CD4-positive, alpha-beta T cell treated with Interferon gamma for 1 hour (primary cell): ENCODE measurements around the gene DTX4.

ENCODE experiments used
- DNase-seq: peaks from one replicate; pipeline ENCODE4 v3.0.0-alpha.2; 2020

The DTX4 gene

DNA sequence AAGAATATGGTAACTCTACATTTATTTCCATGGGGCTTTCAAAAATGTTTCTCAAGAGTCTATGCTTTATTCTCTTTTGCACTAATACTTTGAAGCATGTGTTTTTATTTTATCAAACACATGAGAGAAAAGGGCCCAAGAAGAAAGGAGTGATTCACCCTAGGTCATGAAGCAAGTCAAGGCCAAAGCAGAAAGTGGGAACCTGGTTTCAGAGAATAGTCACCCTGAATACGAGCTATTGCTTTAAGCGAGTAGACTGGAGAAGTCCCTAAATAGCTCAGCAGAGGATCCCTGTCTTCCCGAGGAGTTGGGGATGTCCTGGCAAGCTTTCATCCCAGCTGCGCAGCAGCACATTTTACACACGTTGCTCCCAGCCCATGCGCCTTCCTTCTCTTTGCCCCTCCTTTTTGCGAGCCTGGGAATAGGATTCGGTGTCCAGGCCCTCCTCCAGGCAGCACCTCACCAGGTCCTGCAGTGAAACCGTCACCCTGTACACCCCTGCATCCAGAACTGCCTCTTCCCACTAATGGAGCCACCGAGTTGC, 21.7 kb downstream of the DTX4 start:
- DNase-seq = no peak

DNA sequence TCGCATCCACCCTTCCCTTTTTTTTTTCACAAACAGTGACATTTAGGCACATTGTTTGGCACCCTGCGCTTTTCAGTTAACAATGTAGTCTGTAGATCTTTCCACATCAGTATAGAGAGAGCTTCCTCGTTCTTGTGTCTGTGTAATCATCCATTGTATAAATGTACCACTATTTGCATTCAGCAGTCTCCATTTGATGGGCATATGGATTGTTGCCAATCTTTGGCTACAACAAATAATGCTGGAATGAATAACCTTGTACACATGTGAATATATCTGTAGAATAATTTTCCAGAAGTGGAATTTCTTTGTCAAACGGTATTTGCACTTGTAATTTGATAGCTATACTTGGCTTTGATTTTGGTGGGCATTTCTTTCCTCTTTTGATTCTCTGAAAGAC, 23.7 kb downstream of the DTX4 start:
- no peak for DNase-seq

DNA sequence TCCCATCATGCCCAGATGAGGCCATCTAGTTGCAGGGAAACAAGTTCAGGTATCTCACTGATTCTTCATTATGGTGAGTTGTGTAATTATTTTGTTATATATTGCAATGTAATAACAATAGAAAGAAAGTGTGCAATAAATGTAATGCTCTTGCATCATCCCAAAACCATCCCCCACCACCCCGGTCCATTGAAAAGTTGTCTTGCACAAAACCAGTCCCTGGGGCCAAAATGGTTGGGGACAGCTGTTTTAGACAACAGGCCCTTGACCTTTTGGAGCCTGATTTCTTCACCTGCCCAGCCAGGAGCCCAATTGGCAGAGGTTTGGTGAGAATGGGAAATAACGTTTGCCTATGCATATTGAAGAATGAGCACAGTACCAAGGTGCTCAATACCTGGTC, 24.8 kb downstream of the DTX4 start:
- no peak for DNase-seq

DNA sequence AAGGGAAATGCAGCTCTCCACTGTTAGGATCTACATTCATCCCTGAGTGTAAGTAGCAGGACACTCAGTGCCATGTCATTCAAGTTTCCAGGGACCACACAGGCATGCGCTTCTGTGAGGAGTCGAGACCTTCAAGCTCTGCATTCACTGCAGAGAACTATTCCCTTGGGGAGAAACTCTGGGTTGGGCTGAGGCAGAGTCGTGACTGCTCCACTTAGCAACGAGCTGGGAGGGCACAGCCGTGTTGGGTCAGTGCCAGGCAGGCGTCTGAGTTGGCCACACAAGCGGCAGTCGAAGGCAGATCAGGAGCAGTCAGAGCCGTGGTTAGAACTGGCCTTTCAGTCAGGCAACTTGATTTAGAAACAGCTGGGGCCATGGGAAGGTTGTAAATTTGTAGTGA, 26.1 kb downstream of the DTX4 start:
- DNase-seq = no peak

DNA sequence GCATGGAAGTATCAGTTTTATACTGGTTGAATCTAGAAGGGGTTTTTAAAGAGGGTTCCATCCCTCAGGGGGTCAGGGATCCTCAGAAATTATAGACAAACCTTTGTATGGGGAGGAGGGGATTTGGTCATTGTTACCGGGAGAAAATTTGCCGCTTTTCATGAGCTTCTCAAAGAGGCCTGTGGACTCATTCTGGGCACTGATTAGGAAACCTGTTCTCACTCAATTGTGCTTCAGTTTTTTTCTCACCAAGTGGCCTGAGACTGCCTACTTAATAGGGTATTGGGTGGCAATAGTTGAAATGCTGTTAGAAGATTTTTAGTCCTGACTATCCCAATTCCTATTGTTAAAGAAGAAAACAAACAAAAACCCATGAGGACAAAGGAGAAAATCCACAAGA, 26.8 kb downstream of the DTX4 start:
- no peak for DNase-seq

DNA sequence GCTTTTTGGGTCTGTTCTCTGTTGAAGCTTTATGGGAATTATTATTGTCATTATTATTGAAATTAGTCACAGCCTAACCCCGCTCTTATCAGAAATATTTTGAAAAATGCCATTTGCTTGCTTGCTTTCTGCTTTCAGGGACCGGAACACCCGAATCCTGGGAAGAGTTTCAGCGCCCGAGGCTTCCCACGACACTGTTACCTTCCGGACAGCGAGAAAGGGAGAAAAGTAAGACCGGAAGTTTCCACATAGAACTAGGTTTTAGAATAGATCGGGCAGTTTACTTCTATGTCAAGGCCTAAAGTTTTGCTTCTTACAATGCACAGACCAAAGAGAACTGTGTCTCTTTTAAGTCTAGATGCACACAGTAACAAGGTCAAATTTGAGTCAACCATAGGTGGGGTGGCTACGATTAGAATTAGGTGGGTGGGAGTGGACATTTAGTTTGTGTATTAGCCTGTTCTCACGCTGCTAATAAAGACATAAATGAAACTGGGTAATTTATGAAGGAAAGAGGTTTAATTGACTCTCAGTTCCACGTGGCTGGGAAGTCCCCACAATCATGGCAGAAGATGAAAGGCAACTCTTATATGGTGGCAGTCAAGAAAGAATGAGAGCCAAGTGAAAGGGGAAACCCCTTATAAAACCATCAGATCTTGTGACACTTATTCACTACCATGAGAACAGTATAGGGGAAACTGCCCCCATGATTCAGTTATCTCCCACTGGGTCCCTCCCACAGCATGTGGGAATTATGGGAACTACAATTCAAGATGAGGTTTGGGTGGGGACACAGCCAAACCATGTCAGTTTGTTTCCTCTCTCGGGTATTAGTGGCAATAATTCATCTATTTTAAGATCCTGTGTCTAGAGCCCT, 27.9 kb downstream of the DTX4 start:
- DNase-seq = no peak

DNA sequence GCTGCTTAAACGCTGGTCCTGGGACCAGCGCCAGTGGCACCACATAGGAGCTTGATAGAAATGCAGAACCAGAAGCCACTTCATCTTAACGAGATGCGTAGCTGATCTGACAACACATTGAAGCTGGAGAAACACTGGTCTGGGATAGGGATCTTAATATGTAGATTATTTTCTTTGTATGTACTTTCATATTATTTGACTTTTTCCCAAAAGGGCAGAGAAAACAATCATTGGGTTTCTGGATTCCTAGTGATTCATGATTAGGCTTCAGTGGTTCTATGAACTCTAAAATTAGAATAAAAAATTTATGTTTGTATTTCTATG, 28.5 kb downstream of the DTX4 start:
- DNase-seq = no peak

DNA sequence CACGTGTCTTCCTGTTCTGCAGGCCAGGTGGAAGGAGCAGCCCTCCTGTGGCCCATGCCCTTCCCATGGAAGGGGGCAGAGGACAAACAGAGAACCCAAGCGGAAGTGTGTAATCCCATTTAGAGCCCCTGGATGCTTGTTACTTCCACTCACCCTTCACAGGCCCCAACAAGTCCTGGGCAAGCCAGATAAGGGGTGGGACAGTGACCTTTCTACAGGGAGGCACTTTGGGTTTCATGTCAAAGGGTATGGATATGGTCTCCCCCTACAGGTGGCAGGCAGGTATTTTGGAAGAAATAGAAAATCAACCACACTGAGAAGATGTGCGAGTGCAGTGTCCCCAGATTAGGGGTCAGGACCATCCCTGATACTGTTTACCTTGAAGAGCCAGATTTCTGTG, 29.4 kb downstream of the DTX4 start:
- no peak for DNase-seq

DNA sequence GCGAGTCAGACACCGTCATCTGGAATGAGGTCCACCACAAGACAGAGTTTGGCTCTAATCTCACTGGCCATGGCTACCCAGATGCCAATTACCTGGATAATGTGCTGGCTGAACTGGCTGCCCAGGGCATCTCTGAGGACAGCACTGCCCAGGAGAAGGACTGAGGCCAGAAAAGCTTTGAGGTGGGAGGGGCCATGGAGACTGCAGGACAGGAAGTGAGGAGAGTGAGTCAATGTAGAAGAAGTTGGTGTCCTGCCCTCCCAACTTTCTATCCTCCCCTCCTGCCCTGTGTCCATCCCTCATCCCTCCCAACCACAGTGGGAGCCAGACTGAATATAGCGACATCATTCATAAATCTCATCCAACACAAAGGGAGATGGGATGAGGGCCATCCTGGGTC, 32.8 kb downstream of the DTX4 start:
- DNase-seq = no peak

DNA sequence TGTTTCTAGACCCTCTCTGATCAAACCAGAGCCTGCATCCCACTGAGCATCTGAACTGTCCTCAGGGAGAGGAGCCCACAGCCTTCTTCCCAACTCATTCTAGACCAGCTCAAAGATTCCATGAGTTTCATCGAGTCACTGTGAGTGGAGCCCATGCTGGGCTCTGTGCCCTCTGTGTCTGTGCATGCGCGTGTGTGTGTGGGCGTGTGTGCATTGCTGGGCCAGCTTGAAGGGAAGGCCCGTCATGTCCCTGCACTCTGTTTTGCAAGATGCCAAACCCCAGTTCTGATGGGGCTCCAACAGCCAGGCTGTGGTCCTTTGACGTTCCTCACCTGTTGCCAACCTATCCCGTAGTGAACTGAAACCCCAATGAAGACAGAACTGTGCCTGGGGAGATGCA, 33.7 kb downstream of the DTX4 start:
- no peak for DNase-seq

DNA sequence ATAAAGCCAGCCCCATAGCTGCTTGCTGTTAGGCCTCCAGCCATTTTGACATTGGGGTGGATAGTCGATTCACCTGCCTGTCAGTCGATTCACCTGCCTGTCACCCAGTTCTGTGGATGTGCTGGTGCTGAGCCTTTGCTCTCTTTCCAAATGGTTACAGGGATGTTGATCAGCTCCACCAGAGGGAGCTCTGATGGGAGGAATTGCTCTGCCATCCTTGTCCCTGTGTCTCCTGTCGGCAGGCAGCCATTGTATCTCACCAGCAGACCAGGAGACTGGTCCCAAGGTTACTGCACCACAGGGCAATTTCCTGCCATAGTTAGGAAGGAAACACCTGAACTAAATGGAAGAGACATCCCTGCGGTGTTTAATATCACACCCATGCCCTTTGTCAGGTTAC, 34.7 kb downstream of the DTX4 start:
- DNase-seq = no peak

DNA sequence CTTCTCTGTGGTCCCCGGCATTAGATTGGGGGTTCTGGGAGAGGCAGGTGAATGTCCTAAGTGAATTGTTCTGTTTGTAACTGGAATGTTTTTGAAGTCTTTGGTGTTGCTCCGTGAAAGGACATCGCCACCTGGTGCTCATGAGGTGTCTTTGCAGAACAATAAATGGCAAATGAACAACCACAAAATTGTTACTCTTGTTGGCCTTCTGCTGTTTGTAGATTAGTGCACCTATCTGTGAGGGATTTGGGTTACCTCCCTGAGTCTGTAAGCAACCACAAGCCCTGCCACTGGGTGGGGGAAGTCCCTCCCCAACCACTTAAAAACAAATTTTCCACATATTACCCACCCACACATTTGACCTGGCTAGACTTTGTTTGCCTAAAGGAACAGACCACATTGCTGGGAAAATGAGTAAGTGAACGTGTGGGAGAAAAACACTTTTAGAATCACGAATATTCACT, 36.1 kb downstream of the DTX4 start:
- peak; percentile 44 for DNase-seq

DNA sequence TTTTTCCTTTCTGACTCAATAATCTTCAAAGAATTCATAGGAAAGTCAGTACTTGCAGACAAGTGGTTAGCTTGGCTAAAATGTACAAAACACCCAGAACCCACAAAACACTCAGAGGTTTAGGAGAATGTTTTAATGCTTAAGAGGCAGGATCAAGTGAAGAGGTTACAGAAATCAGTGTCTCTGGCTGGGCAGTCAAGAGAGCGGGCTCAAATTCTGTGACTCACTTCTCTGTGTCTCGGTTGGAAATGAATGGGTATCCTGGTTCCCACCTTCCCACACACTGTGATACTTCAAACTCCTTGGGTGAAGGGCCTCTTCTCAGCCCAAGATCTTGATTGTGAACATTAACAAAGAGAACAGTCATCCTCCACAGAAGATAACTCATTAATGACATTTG, 37.0 kb downstream of the DTX4 start:
- no peak for DNase-seq

DNA sequence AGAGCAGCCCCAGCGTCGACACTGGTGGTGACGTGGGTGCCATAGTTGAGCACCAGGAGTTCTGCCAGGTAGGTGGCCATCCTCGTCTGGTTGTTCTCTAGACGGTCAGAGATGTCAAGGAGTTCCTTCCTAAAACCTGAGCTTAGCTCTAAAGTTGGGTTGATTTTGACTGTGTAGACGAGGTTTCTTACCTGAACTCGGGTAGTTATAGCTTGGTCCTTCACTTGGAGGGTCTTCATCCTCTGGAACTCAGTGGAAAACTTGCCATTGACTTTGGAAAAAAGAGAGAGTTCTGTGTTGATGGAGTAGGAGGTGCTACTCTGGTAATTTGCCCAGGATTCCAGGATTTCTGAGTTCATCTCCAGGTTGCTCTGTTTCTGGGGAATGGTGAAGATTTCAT, 40.3 kb downstream of the DTX4 start:
- DNase-seq = no peak

DNA sequence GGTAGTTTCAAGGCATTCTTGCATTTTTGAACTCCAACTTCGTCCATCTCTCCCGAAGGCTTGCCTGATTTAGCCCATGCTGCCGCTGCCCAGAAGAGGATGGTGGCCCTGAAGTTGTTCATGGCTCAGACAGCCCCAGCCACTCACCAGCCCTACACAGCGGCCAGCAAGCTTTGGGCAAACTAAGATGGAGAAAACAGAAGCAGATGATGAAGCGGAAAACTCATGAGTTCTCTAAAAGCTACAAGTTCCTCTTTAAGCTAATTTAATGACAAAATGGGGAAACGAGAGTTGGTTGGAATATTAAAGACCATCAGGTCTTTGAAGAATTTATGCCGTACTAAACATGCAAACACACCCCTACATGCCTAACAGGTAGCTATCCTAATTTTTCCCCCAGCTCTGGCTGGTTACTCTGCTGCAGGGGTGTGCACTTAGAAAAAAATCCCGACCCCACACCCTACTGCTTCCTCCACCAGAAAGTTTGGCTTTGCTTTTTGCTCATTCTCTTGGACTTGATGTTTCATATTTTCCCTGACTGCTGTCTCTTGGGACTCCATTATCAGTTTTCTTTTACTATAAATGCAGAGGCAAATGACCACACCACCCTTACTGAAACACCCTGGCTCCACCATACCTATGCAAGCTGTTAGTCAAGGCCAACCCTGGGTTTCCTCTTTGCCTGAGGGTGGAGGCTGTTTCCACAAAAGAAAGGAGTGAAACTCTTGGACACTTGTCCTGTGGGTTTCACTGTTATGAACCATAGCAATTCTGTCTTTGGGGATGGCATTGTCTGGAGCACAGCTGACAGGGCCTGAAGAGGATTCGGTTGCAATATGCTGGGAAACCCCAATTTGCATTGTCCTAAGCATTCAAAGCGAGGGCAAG, 41.1 kb downstream of the DTX4 start, which contains the start of gene MPEG1:
Gene MPEG1, minus strand, starts transcription at position 184 of the 888 bp plus-strand sequence. Its CDS starts 62 bp downstream, at position 122.
- DNase-seq = peak; percentile 47

DNA sequence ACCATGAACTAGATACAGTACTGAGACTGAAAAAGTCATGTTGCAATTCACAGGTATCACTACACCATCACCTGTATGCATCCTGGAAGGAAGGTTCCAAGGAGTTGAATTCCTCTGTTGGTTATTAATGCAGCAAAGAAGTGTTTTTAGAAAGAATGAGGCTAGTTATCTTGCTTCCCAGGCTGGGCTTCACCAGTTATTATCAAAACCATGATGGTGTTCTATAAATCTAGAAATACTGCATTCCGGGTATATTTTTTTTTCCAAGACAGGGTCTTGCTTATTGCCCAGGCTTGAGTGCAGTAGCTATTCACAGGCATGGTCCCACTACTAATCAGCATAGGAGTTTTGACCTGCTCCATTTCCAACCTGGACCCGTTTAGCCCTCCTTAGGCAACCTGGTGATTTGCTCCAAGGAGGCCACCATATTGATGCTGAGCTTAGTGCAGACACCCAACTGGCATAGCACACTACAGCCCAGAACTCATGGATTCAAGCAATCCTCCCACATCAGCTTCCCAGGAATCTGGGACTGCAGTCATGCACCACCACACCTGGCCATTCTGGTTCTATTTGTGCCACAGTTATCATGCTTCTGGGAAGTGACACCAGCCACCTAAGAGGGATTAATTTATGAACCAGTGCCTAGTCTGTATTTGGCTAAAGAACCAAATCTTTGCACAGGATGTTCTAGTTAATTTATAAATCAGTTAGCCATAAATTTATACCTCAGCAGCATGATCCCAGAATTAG, 42.4 kb downstream of the DTX4 start:
- no peak for DNase-seq

DNA sequence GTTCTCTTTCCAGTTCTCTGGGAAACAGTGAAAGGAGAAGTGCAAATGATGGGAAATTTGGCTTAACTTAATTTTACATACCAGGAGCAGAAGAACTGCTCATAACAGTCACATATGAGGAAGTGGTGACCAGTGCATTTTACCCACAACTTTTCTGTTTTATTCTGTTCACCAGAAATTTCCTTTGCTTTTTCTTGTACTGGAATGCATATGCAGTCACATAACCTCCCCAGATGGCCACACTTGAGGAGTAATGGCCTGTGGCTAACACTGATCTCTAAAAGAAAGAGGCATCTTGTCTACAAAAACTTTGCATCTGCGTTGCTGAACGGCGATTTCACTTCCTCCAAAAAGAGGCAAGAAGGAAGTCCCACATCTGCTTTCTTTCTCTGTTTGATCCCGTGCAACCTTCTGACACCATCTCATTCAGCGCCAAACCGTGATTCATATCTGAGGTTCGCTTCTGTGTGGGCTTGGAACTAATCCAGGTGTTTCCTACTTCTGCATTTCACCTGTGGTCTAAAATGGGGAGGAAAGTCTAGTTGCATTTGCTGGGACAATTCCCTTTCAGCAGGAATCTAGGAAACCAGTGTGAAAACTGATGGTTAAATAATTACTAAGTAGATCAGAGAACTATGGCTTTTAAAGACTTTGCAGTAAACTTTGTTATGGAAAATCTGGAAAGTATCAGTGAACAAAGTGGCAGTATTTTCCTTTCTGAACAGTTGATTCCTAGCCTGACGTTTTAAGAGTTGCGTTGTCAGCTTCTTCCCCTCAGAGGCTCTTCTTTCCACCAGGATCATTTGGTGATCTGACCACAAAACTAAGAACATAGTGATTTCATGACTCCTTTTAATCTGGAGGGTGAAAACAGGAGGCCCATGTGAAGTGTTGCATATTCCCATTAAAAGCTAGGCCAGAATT, 45.0 kb downstream of the DTX4 start:
- DNase-seq = peak; percentile 75

DNA sequence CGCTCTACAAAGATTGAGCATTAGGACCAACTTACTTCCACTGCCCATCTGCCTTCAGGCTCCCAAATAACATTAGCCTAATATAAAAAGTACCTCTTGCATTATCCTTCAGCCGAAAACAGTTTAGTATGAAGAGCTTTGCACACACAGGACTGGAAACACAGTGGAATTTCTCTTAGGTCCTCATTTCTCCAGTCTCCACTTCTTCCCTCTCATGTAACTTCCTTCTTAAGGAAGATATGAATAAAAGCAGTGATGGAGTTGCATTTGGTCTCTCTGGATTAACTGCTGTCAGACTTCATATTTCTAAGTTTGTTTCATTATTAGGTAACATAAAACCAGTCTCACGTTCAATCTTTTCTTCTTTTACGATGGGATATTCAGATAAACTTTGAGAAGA, 46.4 kb downstream of the DTX4 start:
- DNase-seq = no peak

DNA sequence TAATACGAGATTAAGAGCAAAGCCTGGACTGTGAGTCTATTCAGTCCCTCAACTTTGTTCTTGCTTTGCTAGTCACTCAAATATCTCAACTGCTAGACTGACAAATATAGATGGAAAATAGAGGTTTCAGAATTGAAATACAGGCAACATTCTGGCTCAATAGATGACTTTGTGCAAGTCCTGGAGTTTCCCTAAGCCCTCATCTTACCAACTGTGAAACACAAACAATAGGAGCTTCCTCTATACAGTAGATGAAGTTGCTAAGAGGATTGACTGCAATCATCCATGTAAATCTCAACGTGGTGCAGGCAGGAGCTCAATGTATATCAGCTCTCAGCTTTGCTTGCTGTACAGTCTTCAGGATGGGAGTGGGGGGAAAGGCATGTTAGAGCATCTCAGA, 47.0 kb downstream of the DTX4 start:
- DNase-seq = no peak

DNA sequence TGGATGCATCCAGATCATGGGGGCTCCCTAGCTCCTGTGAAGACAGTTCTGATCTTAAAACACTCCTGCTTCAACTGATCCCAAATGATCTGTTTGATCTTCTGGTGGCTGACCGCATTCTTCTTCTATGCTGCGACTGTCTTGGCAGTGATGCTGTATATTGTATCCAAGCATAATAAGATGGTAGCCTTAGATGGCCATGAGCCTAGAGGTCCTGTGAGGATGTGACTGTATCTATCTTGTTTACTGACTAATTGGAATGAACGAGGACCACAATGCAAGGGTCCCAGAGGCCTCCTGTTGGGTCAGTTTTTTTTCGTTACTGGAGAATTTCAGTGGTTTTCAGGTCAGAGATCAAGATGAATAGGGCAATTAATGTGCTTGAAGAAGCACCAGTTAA, 47.9 kb downstream of the DTX4 start:
- DNase-seq = no peak

DNA sequence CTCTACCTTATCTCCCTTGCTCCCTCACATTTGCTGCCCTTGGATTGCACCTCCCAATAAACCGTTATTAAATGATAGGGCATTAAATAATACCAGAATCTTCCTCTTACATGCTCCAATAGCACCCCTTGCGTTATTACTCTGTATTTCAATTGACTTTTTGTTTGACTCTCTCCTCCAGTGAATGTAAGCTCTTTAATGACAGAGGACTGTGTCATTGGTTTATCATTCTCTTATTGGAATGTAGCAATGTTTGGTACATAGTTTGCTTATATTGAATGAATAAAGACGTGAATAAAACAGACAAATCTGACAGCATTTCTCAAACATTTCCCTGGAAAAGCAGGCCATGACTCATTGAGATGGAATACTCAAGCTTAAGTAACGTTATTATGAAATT, 49.5 kb downstream of the DTX4 start:
- DNase-seq = no peak
